ENCODE measurements around the gene CFAP74.

- TF ChIP-seq POLR2A (IDR thresholded peaks at IDR 0.05; ENCODE audit: low read depth, low read length) (no peak), MYC (IDR thresholded peaks at IDR 0.05; ENCODE audit: low read depth, low read length) (no peak), EZH2 (IDR thresholded peaks at IDR 0.05; ENCODE audit: borderline replicate concordance, low read depth, low read length, severe bottlenecking) (no peak), GATA2 (IDR thresholded peaks at IDR 0.05; ENCODE audit: insufficient read depth, insufficient read length, low read depth, low read length) (no peak), POLR2AphosphoS5 (IDR thresholded peaks at IDR 0.05; ENCODE audit: insufficient read depth, low read depth, low read length) (no peak), JUN (IDR thresholded peaks at IDR 0.05; ENCODE audit: borderline replicate concordance, insufficient read depth, insufficient read length, low read depth) (no peak), FOS (IDR thresholded peaks at IDR 0.05; ENCODE audit: borderline replicate concordance, insufficient read depth, low read length) (no peak)
- TF ChIP-seq, protein P1, sequence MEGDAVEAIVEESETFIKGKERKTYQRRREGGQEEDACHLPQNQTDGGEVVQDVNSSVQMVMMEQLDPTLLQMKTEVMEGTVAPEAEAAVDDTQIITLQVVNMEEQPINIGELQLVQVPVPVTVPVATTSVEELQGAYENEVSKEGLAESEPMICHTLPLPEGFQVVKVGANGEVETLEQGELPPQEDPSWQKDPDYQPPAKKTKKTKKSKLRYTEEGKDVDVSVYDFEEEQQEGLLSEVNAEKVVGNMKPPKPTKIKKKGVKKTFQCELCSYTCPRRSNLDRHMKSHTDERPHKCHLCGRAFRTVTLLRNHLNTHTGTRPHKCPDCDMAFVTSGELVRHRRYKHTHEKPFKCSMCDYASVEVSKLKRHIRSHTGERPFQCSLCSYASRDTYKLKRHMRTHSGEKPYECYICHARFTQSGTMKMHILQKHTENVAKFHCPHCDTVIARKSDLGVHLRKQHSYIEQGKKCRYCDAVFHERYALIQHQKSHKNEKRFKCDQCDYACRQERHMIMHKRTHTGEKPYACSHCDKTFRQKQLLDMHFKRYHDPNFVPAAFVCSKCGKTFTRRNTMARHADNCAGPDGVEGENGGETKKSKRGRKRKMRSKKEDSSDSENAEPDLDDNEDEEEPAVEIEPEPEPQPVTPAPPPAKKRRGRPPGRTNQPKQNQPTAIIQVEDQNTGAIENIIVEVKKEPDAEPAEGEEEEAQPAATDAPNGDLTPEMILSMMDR (IDR thresholded peaks at IDR 0.05; ENCODE audit: extremely low read depth in 1 of 2, insufficient read depth in 1 of 2, low read depth in 1 of 2, low read length in 2 of 2), result no peak
- TF ChIP-seq, protein P2, sequence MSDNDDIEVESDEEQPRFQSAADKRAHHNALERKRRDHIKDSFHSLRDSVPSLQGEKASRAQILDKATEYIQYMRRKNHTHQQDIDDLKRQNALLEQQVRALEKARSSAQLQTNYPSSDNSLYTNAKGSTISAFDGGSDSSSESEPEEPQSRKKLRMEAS (IDR thresholded peaks at IDR 0.05; ENCODE audit: insufficient read depth, insufficient read length), result no peak
These were observed 79.2 kb downstream of the CFAP74 start for GRCh38 chr1:1924386-1924785.

All from endothelial cell of umbilical vein (primary cell).